Measurements from ENCODE around the gene PCSK6. TPM values are rescaled to one million over a fixed set of nuclear protein-coding genes. Genes with fewer than 3 reads are reported as not detected.

Gene PCSK6
- total RNA-seq, 1 experiment from 2014 or later: 2.9 TPM

DNA sequence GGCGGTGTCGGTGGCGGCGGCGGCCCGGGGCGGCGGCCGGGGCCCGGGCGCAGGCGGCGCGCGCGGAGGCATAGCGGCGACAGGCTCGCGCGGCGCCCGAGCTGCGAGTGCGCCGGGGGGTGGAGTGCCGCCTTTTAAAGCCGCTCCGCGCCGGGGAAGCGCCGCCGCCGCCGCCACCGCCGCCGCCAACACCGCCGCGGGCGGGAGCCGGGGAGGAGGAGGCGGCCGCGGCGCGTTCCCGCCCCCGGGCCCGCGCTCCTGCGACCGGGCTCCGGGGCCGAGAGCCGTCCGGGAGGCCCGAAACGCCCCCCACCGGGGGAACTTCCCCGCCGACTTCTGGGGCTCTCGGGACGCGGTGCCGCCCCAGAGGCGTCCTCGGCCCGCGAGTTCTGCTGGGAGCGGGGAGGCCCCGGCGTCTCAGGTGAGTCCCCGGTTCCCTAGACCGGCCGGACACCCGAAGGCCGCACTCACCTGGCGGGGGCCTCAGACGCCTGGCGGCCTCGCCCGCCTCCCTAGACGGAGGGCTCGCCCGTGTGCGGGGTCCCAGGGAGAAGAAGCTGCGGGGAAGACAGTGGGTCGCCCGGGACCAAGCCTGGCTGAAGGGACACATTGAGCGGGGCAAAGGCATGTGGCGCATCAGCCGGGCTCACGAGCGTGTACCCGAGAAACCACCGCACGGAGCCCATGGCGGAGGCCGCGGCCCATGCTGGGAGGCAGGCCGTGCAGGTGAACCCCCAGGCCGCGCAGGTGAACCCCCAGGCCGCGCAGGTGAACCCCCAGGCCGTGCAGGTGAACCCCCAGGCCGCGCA is at the start of gene PCSK6 (continued):
- TF ChIP-seq, protein P1, sequence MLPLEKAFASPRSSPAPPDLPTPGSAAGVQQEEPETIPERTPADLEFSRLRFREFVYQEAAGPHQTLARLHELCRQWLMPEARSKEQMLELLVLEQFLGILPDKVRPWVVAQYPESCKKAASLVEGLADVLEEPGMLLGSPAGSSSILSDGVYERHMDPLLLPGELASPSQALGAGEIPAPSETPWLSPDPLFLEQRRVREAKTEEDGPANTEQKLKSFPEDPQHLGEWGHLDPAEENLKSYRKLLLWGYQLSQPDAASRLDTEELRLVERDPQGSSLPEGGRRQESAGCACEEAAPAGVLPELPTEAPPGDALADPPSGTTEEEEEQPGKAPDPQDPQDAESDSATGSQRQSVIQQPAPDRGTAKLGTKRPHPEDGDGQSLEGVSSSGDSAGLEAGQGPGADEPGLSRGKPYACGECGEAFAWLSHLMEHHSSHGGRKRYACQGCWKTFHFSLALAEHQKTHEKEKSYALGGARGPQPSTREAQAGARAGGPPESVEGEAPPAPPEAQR (CRISPR knock-in tag; IDR thresholded peaks at IDR 0.05): no peak
- TF ChIP-seq JAZF1 (CRISPR knock-in tag; IDR thresholded peaks at IDR 0.05): no peak
- TF ChIP-seq, protein P2, sequence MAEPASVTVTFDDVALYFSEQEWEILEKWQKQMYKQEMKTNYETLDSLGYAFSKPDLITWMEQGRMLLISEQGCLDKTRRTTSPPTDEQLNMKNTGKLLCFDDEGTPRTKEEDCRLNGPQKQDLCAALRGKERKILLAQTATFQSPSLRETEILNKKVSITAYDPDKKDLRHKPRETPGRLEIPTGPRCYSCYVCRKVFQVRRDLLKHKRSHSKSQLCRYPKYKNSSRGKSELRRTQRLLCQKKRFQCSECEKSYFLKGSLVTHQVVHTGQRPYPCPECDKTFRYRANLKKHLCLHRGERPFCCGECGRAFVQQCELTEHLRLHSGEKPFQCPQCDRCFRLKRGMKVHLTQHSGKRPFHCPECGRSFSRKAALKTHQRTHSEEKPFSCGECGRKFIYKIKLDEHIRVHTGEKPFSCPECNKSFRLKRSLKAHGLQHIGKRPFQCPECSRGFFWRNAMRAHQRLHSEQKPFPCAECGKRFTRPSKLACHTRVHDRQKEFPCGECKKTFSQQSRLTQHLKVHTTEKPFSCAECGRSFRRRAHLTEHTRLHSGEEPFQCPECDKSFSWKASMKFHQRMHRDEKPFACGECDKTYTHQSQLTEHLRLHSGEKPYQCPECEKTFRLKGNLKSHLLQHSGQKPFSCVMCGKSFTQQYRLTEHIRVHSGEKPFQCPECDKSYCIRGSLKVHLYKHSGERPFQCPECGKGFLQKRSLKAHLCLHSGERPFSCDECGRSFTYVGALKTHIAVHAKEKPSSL (CRISPR knock-in tag; conservative IDR thresholded peaks at IDR 0.05): no peak
- TF ChIP-seq TEAD4 (CRISPR knock-in tag; IDR thresholded peaks at IDR 0.05): no peak
- no peak for TF ChIP-seq TCF7 (CRISPR knock-in tag; IDR thresholded peaks at IDR 0.05; ENCODE audit: low read depth)
- TF ChIP-seq, protein P3, sequence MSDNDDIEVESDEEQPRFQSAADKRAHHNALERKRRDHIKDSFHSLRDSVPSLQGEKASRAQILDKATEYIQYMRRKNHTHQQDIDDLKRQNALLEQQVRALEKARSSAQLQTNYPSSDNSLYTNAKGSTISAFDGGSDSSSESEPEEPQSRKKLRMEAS (CRISPR knock-in tag; IDR thresholded peaks at IDR 0.05): peak; percentile 36; the same call in 1 of the 2 replicates
- TF ChIP-seq, protein P4, sequence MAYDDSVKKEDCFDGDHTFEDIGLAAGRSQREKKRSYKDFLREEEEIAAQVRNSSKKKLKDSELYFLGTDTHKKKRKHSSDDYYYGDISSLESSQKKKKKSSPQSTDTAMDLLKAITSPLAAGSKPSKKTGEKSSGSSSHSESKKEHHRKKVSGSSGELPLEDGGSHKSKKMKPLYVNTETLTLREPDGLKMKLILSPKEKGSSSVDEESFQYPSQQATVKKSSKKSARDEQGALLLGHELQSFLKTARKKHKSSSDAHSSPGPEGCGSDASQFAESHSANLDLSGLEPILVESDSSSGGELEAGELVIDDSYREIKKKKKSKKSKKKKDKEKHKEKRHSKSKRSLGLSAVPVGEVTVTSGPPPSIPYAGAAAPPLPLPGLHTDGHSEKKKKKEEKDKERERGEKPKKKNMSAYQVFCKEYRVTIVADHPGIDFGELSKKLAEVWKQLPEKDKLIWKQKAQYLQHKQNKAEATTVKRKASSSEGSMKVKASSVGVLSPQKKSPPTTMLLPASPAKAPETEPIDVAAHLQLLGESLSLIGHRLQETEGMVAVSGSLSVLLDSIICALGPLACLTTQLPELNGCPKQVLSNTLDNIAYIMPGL (CRISPR knock-in tag; IDR thresholded peaks at IDR 0.05): peak; percentile 27; the same call in 1 of the 2 replicates
- TF ChIP-seq, protein P5, sequence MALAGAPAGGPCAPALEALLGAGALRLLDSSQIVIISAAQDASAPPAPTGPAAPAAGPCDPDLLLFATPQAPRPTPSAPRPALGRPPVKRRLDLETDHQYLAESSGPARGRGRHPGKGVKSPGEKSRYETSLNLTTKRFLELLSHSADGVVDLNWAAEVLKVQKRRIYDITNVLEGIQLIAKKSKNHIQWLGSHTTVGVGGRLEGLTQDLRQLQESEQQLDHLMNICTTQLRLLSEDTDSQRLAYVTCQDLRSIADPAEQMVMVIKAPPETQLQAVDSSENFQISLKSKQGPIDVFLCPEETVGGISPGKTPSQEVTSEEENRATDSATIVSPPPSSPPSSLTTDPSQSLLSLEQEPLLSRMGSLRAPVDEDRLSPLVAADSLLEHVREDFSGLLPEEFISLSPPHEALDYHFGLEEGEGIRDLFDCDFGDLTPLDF (CRISPR knock-in tag; IDR thresholded peaks at IDR 0.05): no peak

DNA sequence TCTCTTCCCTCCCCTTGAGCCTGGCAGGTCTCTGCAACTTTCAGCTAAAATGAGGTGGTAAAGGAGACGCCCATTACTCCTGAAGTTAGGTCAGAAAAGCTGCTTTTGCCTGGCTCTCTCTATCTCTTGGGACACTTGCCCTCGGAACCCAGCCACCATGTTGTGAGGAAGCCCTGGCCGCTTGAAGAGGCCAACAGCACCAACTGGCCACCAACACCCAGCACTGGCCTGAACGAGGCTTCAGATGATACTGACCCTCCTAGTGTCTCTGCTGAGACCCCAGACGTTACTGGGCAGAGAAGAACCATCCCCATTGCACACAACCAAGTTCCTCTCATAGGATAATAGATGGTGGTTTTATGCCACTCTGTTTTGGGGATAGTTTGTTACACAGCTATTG is 49.5 kb upstream of the PCSK6 start:
- no peak overlapping the region for H3K4me3 Mint-ChIP-seq
- H3K36me3 Mint-ChIP-seq: no peaks in the 10 kb centered on the region
- ChIA-PET POLR2A (no interaction called here), CTCF (no interaction called here)
- H3K4me1 Mint-ChIP-seq: 0 out of 2 replicates have a peak, but pooled peaks cover 3% of the 10 kb centered on the region
- no peaks in the 10 kb centered on the region; the same call in 1 of the 2 replicates for H3K27me3 Mint-ChIP-seq (ENCODE audit: low read depth)
- no peak for DNase-seq (ENCODE audit: low spot score)
- no peak for ATAC-seq
- H3K27ac Mint-ChIP-seq: no peak overlapping the region
- H3K9me3 Mint-ChIP-seq: no peaks in the 10 kb centered on the region
- TF ChIP-seq, protein P6, sequence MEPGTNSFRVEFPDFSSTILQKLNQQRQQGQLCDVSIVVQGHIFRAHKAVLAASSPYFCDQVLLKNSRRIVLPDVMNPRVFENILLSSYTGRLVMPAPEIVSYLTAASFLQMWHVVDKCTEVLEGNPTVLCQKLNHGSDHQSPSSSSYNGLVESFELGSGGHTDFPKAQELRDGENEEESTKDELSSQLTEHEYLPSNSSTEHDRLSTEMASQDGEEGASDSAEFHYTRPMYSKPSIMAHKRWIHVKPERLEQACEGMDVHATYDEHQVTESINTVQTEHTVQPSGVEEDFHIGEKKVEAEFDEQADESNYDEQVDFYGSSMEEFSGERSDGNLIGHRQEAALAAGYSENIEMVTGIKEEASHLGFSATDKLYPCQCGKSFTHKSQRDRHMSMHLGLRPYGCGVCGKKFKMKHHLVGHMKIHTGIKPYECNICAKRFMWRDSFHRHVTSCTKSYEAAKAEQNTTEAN (CRISPR knock-in tag; IDR thresholded peaks at IDR 0.05): no peak
- TF ChIP-seq CREB1 (CRISPR knock-in tag; IDR thresholded peaks at IDR 0.05): no peak
- no peak for TF ChIP-seq RELA (CRISPR knock-in tag; IDR thresholded peaks at IDR 0.05; ENCODE audit: borderline replicate concordance)

DNA sequence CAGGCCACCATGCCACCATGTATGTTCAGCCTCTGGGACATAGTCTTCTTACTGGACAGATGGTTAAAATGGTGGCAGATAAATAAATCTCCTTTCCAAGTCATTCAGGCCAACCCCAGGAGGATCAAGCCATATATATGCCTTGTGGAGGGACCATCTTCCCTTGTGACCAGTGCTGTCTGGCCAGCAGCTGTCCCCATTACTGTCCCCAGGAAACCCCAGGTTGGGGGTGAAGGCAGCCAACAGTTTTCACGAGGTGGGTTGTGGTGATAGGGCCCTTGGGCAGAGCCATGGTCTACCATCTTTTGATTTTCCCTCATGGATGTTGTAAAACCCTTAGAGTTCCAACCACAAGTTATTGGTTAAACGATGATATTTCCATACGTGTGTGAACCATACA is 48.7 kb upstream of the PCSK6 start:
- no peak overlapping the region for H3K4me3 Mint-ChIP-seq
- TF ChIP-seq, protein P7, sequence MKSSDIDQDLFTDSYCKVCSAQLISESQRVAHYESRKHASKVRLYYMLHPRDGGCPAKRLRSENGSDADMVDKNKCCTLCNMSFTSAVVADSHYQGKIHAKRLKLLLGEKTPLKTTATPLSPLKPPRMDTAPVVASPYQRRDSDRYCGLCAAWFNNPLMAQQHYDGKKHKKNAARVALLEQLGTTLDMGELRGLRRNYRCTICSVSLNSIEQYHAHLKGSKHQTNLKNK (CRISPR knock-in tag; IDR thresholded peaks at IDR 0.05): no peak
- ChIA-PET CTCF (no interaction called here), POLR2A (no interaction called here)
- DNase-seq (ENCODE audit: low spot score) (no peak), ATAC-seq (no peak)
- no peak overlapping the region for H3K27ac Mint-ChIP-seq
- H3K36me3 Mint-ChIP-seq: no peaks in the 10 kb centered on the region
- H3K27me3 Mint-ChIP-seq (ENCODE audit: low read depth): no peaks in the 10 kb centered on the region; the same call in 1 of the 2 replicates
- no peaks in the 10 kb centered on the region for H3K9me3 Mint-ChIP-seq
- 0 out of 2 replicates have a peak, but pooled peaks cover 3% of the 10 kb centered on the region for H3K4me1 Mint-ChIP-seq
